Measurements from ENCODE around the gene PNCK.
"Not testable (repeated sequence)": the region's sequence is repeated elsewhere in the genome, so short reads cannot be mapped to it uniquely, and the experiment has no call there.

PNCK gene

DNA sequence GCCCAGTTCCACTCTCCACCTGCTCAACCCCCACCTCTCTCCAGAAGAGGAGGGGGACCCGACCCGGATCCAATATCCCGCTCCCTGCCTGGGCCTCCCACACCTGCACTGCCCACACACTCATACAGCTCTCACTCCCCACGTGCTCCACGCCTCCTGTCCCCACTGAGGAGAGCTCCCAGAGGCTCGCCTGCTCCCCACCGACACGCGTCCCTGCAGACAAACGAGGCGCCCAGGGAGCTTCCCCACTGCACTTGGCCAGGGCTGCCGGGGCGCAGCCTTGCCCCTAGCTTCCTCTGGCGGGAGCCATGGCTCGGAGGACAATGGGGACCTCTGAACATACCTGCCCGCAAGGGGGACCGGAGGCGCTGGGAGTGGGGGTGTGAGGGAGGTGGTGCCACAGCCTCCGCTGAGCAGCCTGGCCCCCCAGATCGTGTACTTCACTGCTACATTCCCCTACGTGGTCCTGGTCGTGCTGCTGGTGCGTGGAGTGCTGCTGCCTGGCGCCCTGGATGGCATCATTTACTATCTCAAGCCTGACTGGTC, 19.1 kb upstream of the PNCK start:
- H3K4me3 ChIP-seq (ENCODE audit: control insufficient read depth, low read depth, low read length) = no peak overlapping the region
- TF ChIP-seq, protein P1, sequence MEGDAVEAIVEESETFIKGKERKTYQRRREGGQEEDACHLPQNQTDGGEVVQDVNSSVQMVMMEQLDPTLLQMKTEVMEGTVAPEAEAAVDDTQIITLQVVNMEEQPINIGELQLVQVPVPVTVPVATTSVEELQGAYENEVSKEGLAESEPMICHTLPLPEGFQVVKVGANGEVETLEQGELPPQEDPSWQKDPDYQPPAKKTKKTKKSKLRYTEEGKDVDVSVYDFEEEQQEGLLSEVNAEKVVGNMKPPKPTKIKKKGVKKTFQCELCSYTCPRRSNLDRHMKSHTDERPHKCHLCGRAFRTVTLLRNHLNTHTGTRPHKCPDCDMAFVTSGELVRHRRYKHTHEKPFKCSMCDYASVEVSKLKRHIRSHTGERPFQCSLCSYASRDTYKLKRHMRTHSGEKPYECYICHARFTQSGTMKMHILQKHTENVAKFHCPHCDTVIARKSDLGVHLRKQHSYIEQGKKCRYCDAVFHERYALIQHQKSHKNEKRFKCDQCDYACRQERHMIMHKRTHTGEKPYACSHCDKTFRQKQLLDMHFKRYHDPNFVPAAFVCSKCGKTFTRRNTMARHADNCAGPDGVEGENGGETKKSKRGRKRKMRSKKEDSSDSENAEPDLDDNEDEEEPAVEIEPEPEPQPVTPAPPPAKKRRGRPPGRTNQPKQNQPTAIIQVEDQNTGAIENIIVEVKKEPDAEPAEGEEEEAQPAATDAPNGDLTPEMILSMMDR (IDR thresholded peaks at IDR 0.05; ENCODE audit: control insufficient read depth, insufficient read depth, low read depth, low read length, missing control alignments) = no peak
- DNase-seq (ENCODE audit: low read depth) = no peak

DNA sequence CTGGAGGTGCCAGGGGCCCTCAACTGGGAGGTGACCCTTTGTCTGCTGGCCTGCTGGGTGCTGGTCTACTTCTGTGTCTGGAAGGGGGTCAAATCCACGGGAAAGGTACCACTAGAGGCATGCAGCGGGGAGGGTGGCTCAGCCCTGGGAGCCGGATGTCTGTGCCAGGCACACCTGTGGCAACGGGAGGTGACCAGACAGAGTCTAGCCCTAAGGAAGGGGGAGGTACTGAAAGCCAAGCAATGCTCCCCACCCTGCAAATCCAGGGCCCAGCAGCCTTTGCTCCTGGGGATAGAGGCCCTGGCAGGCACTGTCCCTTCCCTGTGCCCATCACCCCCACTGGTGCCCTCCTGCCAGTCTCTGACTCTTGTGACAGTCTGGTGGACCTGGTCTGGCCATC, 18.4 kb upstream of the PNCK start:
- no peak for DNase-seq (ENCODE audit: low read depth)
- no peak overlapping the region for H3K4me3 ChIP-seq (ENCODE audit: control insufficient read depth, low read depth, low read length)
- TF ChIP-seq, protein P1 (IDR thresholded peaks at IDR 0.05; ENCODE audit: control insufficient read depth, insufficient read depth, low read depth, low read length, missing control alignments) = no peak

DNA sequence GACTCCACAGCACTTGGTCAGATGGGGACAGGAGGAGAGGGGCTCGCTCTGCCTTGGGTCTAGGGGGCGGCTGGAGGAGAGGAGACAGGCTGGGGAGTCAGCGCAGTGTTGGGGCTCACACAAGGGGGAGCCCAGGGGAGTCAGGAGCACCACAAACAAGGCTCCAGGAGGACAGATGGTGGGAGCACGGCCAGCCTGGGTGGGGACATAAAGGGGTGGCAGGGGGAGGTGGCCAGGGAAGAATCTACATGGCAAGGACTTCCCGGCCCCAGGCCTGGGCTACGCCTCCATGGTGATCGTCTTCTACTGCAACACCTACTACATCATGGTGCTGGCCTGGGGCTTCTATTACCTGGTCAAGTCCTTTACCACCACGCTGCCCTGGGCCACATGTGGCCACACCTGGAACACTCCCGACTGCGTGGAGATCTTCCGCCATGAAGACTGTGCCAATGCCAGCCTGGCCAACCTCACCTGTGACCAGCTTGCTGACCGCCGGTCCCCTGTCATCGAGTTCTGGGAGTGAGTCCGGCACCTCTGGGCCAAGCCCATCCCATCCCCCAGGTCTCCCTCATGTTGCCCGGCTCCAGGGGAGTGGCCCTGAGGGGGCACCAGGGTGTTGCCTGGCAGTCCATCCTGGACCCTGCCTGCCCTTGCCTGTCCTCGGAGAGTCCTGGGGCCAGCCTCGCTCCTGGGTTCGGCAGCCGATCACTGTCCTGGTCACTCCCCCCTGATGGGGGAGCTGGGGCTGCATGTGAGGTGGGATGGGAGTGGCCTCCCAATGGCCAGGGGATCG, 17.6 kb upstream of the PNCK start:
- DNase-seq (ENCODE audit: low read depth); H3K4me3 ChIP-seq (ENCODE audit: control insufficient read depth, low read depth, low read length): not testable (repeated sequence)

DNA sequence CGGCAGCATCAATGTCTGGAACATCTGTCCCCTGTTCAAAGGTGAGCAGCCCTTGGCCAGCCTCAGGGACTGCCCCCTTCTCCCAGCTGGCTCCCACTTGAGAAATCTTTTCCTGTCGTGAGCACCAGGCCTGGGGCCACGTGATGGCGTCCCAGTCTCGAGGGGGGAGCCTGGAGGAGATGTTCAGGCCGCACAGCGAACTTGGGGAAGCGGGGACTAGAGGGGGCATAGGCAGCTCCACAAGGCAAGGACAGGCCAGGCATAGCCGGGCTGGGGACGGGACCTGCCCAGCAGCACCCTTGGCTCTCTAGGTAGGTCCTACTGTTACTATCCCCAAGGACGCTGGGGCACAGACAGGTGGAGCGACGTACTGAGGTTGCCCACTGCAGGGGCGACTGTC, 16.9 kb upstream of the PNCK start:
- no peak for DNase-seq (ENCODE audit: low read depth)
- no peak overlapping the region for H3K4me3 ChIP-seq (ENCODE audit: control insufficient read depth, low read depth, low read length)
- TF ChIP-seq, protein P1 (IDR thresholded peaks at IDR 0.05; ENCODE audit: control insufficient read depth, insufficient read depth, low read depth, low read length, missing control alignments) = no peak

DNA sequence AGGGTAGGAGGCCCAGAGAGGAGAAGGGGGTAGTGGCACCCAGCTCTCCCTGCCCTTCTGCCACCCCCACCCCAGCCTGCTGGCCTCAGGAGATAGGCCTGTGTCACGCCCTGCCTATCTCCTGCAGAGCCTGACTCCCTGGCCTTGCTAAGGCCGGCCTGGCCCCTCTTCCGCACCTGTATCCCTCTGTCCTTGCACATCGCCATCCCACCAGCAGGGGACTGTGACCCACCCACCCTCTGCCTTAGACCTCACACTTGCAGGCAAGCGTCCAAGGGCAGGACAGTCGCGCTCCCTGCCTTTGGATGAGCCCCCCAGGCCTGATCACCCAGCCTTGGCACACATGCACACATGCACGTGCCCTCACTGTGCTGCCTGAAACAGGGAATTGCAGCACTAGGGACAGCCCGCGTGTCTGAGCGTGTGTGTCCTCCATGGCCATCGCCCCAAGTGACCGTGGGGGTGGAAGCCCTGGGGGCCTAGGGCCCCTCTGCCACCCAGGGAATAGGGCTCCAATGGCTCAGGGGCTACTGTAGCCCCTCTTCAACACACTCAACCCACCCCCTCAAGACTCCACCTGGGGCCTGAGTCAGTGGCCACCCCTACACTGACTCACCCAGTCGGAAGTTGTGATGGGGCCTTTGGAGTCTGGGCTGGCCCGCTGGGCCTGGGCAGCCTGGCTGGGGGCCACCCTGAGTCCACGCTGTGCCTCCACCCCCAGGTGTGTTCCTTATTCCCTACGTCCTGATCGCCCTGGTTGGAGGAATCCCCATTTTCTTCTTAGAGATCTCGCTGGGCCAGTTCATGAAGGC, 16.2 kb upstream of the PNCK start:
- no peak for DNase-seq (ENCODE audit: low read depth)
- H3K4me3 ChIP-seq (ENCODE audit: control insufficient read depth, low read depth, low read length) = peak overlapping the region; percentile 2

DNA sequence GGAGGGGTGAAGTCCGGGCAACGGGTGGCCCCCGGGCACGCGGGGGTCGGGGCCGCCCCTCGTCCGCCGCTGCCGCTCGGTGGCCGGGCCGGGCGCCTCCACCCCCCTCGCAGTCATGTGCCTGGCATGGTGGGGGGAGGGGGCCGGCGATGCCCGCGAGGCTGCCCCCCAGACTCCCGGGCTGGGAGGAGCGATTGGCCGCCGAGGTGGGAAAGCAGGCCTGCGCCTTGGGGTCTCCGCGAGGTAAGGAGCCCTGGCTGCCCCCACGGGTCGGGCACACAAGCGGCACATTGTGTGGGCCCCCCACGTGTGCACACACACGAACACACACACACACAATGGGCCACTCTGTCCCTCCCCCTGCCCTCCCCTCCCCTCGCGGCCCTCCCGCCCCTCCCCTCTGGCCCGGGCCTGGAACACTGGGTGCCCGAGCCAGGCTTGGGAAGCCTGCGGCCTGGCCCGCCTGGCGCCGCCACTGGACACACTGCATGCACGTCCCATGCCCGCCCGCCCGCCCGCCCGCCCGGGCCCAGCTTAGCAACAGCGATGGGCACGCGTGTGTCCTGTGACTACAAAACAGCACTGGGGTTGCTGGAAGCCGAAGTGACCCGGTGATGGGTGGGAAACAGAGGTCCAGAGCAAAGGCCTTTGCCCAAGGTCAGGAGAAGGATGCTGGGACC, 15.4 kb upstream of the PNCK start:
- no peak for DNase-seq (ENCODE audit: low read depth)
- TF ChIP-seq, protein P1 (IDR thresholded peaks at IDR 0.05; ENCODE audit: control insufficient read depth, insufficient read depth, low read depth, low read length, missing control alignments) = no peak
- H3K4me3 ChIP-seq (ENCODE audit: control insufficient read depth, low read depth, low read length) = peak overlapping the region; percentile 33

More for the DNA sequence above, 16.2 kb upstream of the PNCK start:
- TF ChIP-seq, protein P1 (IDR thresholded peaks at IDR 0.05; ENCODE audit: control insufficient read depth, insufficient read depth, low read depth, low read length, missing control alignments) = no peak
